SU-DHL-6 (cell line): ENCODE data around the gene RNF167.

Source experiments
- H2AFZ ChIP-seq: fragments of 200-600 bp; sonication (generic); 2 replicates; pipeline ENCODE4 v1.6.1; 2014; ENCODE audit warnings: low read depth, mild to moderate bottlenecking, moderate library complexity, mixed read lengths, antibody characterized with exemption, low read length; ENCODE audit not compliant: severe bottlenecking
- H3F3A ChIP-seq: fragments of 200-600 bp; shearing (Covaris generic); 2 replicates; pipeline ENCODE4 v1.6.0; 2016; ENCODE audit warnings: antibody characterized with exemption, mild to moderate bottlenecking; ENCODE audit not compliant: insufficient read depth
- H3K27ac ChIP-seq: fragments of 200-600 bp; sonication (generic); 2 replicates; pipeline ENCODE4 v1.5.1; 2016; ENCODE audit warnings: low read depth, mild to moderate bottlenecking, low read length, moderate library complexity, mixed read lengths
- H3K27me3 ChIP-seq: fragments of 200-600 bp; sonication (generic), shearing (Covaris generic); 2 replicates; pipeline ENCODE4 v1.6.0; 2014; ENCODE audit warnings: mild to moderate bottlenecking, low read length
- H3K36me3 ChIP-seq: fragments of 200-600 bp; sonication (generic); 2 replicates; pipeline ENCODE4 v1.6.1; 2014; ENCODE audit warnings: mild to moderate bottlenecking, low read length, mixed read lengths
- H3K4me2 ChIP-seq: fragments of 300-600, 200-600 bp; shearing (Covaris generic), sonication (generic); 2 replicates; pipeline ENCODE4 v1.6.0; 2014; ENCODE audit warnings: low read length, low read depth, mild to moderate bottlenecking; ENCODE audit not compliant: poor library complexity, severe bottlenecking
- H3K4me3 ChIP-seq: fragments of 200-600 bp; sonication (generic); 2 replicates; pipeline ENCODE4 v1.5.1; 2014; ENCODE audit warnings: antibody characterized with exemption, low read length, mild to moderate bottlenecking, mixed read lengths; ENCODE audit not compliant: insufficient read depth, poor library complexity, severe bottlenecking
- H3K79me2 ChIP-seq: fragments of 200-600 bp; sonication (generic); 2 replicates; pipeline ENCODE4 v1.6.1; 2014; ENCODE audit warnings: mild to moderate bottlenecking, low read length, moderate library complexity; ENCODE audit not compliant: insufficient read depth
- H3K9ac ChIP-seq: fragments of 200-600 bp; sonication (generic); 2 replicates; pipeline ENCODE4 v1.7.0; 2014; ENCODE audit warnings: mild to moderate bottlenecking, low read length
- H3K9me2 ChIP-seq: fragments of 200-600 bp; sonication (generic); replicated peaks from 2 replicates; pipeline ENCODE4 v1.6.1; 2014; ENCODE audit warnings: low read length; ENCODE audit not compliant: insufficient read depth
- H3K9me3 ChIP-seq: fragments of 200-600 bp; sonication (generic); 2 replicates; pipeline ENCODE4 v1.6.1; 2014; ENCODE audit warnings: low read length, mixed read lengths; ENCODE audit not compliant: insufficient read depth
- H4K20me1 ChIP-seq: fragments of 200-600 bp; sonication (generic); 2 replicates; pipeline ENCODE4 v1.6.1; 2014; ENCODE audit warnings: low read depth, mild to moderate bottlenecking, antibody characterized with exemption, low read length, moderate library complexity, mixed read lengths
- CTCF ChIP-seq: fragments of 200-600 bp; sonication (generic); IDR thresholded peaks from one replicate; pipeline ENCODE4 v1.5.1; 2017; ENCODE audit warnings: antibody characterized with exemption, mild to moderate bottlenecking, low read length, moderate library complexity; ENCODE audit not compliant: insufficient read depth, poor library complexity, severe bottlenecking
- EZH2phosphoT487 ChIP-seq: fragments of 200-600 bp; sonication (generic), shearing (Covaris generic); conservative IDR thresholded peaks from 2 replicates; pipeline ENCODE4 v1.6.1; 2018; ENCODE audit warnings: mild to moderate bottlenecking, antibody characterized with exemption, low read length, moderate library complexity, mixed read lengths

The RNF167 gene

GRCh38 chr17:4940555-4941318 is 669 bp downstream of the RNF167 start:
- TF ChIP-seq CTCF (no peak), EZH2phosphoT487 (no peak)

GRCh38 chr17:4941319-4941610 is 1.2 kb downstream of the RNF167 start:
- no peaks in the 10 kb centered on the region for H3K9me2 ChIP-seq
- H4K20me1 ChIP-seq = peaks cover 1% of the 10 kb centered on the region; the same call in 1 of the 2 replicates
- TF ChIP-seq CTCF (no peak), EZH2phosphoT487 (no peak)
- H3K9me3 ChIP-seq = no peaks in the 10 kb centered on the region
- no peaks in the 10 kb centered on the region for H3K27me3 ChIP-seq
- peak overlapping the region; percentile 93 for H3K9ac ChIP-seq
- peaks cover 3% of the 10 kb centered on the region; the same call in 1 of the 2 replicates for H3K36me3 ChIP-seq
- peaks cover 59% of the 10 kb centered on the region for H3K79me2 ChIP-seq
- peak overlapping the region; percentile 78 for H3K4me3 ChIP-seq
- H2AFZ ChIP-seq = no peak overlapping the region
- peak overlapping the region; percentile 88 for H3K27ac ChIP-seq
- peak overlapping the region; percentile 97 for H3K4me2 ChIP-seq
- H3F3A ChIP-seq = peaks cover 49% of the 10 kb centered on the region

More at GRCh38 chr17:4940555-4941318, 669 bp downstream of the RNF167 start:
- no peaks in the 10 kb centered on the region; the same call in 1 of the 2 replicates for H3K36me3 ChIP-seq
- peak overlapping the region; percentile 97 for H3K4me2 ChIP-seq
- H3K27ac ChIP-seq = peak overlapping the region; percentile 88
- peaks cover 54% of the 10 kb centered on the region for H3K79me2 ChIP-seq
- H2AFZ ChIP-seq = no peak overlapping the region
- H3K4me3 ChIP-seq = peak overlapping the region; percentile 78
- H3K9me3 ChIP-seq = no peaks in the 10 kb centered on the region
- peak overlapping the region; percentile 93 for H3K9ac ChIP-seq
- H4K20me1 ChIP-seq = no peaks in the 10 kb centered on the region
- H3K27me3 ChIP-seq = no peaks in the 10 kb centered on the region
- H3K9me2 ChIP-seq = no peaks in the 10 kb centered on the region
- H3F3A ChIP-seq = peaks cover 43% of the 10 kb centered on the region

- H4K20me1 ChIP-seq = peaks cover 3% of the 10 kb centered on the region; the same call in 1 of the 2 replicates
- H3K9ac ChIP-seq = no peak overlapping the region
- no peak overlapping the region for H2AFZ ChIP-seq
- peaks cover 63% of the 10 kb centered on the region for H3F3A ChIP-seq
- peak overlapping the region; percentile 88; the same call in 1 of the 2 replicates for H3K27ac ChIP-seq
- H3K79me2 ChIP-seq = peaks cover 75% of the 10 kb centered on the region
- no peak overlapping the region for H3K4me3 ChIP-seq
- TF ChIP-seq CTCF (no peak), EZH2phosphoT487 (no peak)
- H3K9me3 ChIP-seq = no peaks in the 10 kb centered on the region
- H3K27me3 ChIP-seq = no peaks in the 10 kb centered on the region
- H3K9me2 ChIP-seq = no peaks in the 10 kb centered on the region
- peak overlapping the region; percentile 97 for H3K4me2 ChIP-seq
- peaks cover 11% of the 10 kb centered on the region; the same call in 1 of the 2 replicates for H3K36me3 ChIP-seq
Measured at GRCh38 chr17:4942760-4943508, 2.9 kb downstream of the RNF167 start.
